ENCODE results near the gene STT3B. TPM values are rescaled to one million over a fixed set of nuclear protein-coding genes. Genes with fewer than 3 reads are reported as not detected.

The STT3B gene
- total and polyA plus RNA-seq, 2 of the 13 experiments (the other 11 are each of a cell fraction or from before 2014, with no cell fraction given) = 85.0 to 205 TPM

DNA sequence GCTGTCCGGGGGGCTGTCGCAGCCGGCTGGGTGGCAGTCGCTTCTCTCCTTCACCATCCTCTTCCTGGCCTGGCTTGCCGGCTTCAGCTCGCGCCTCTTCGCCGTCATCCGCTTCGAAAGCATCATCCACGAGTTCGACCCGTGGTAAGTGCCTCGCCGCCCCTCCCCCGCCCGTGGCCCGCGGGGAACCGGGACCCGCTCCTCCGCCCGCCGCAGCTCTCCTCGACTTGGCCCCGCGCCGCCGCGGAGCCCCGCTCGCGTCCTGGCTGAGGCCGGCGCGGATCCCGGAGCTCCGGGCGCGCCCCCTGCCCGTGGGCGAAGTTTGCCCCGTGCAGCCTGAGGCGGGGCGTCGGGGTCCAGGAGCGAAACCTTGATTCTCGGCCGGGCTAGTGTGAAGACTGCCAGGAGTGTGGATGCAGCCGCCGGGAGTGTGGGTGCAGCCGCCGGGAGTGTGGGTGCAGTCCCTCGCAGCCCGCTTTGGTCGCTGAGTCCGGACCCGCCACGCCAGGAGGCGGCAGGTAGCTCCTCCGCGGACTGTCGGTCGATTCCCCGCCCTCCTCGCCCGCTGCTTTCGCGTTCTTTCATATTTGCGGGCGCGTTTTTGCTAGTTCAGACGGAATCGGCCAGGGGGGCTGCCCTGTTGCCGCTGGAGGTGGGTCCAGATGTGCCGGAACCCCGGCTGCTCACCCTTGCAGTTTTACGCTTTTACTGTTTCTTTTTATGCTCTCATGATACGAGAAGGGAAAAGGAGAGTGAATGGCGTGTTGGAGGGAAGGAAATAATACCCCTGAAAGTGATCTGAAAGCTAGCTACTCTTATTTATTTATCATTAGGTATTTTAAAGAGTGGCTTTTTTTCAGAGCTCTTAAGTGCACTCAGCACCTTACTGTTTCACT, 692 bp downstream of the STT3B start (continued):
- TF ChIP-seq ASH2L (IDR thresholded peaks at IDR 0.05; ENCODE audit: insufficient read length, low read depth, low read length) = peak; percentile 15
- TF ChIP-seq IRF9 (CRISPR knock-in tag; IDR thresholded peaks at IDR 0.05; ENCODE audit: borderline replicate concordance) = 0 out of 2 replicates have a peak, but pooled peaks have one; percentile 30
- no peak for TF ChIP-seq NFIB (CRISPR knock-in tag; IDR thresholded peaks at IDR 0.05; ENCODE audit: borderline replicate concordance)
- TF ChIP-seq ZNF598 (CRISPR knock-in tag; IDR thresholded peaks at IDR 0.05; ENCODE audit: borderline replicate concordance) = no peak; the same call in 1 of the 2 replicates
- no peak for TF ChIP-seq ZNF432 (CRISPR knock-in tag; IDR thresholded peaks at IDR 0.05; ENCODE audit: borderline replicate concordance)
- no peak for TF ChIP-seq AKNA (CRISPR knock-in tag; IDR thresholded peaks at IDR 0.05; ENCODE audit: borderline replicate concordance)
- no peak for TF ChIP-seq HNRNPH1 (optimal IDR thresholded peaks at IDR 0.05; ENCODE audit: low read depth, low read length)
- TF ChIP-seq, protein P1, sequence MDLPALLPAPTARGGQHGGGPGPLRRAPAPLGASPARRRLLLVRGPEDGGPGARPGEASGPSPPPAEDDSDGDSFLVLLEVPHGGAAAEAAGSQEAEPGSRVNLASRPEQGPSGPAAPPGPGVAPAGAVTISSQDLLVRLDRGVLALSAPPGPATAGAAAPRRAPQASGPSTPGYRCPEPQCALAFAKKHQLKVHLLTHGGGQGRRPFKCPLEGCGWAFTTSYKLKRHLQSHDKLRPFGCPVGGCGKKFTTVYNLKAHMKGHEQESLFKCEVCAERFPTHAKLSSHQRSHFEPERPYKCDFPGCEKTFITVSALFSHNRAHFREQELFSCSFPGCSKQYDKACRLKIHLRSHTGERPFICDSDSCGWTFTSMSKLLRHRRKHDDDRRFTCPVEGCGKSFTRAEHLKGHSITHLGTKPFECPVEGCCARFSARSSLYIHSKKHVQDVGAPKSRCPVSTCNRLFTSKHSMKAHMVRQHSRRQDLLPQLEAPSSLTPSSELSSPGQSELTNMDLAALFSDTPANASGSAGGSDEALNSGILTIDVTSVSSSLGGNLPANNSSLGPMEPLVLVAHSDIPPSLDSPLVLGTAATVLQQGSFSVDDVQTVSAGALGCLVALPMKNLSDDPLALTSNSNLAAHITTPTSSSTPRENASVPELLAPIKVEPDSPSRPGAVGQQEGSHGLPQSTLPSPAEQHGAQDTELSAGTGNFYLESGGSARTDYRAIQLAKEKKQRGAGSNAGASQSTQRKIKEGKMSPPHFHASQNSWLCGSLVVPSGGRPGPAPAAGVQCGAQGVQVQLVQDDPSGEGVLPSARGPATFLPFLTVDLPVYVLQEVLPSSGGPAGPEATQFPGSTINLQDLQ (CRISPR knock-in tag; IDR thresholded peaks at IDR 0.05) = no peak
- no peak for TF ChIP-seq JUNB (CRISPR knock-in tag; IDR thresholded peaks at IDR 0.05; ENCODE audit: borderline replicate concordance)
- TF ChIP-seq SRY (CRISPR knock-in tag; IDR thresholded peaks at IDR 0.05) = peak; percentile 38; the same call in 1 of the 2 replicates
- TF ChIP-seq ZNF740 (CRISPR knock-in tag; IDR thresholded peaks at IDR 0.05) = no peak
- peak; percentile 68; the same call in 1 of the 2 replicates for TF ChIP-seq ZNF546 (CRISPR knock-in tag; conservative IDR thresholded peaks at IDR 0.05)
- TF ChIP-seq ZNF282 (IDR thresholded peaks at IDR 0.05; ENCODE audit: partially characterized antibody) = no peak
- peak; percentile 53; the same call in 1 of the 2 replicates for TF ChIP-seq ATF7-NPFF (CRISPR knock-in tag; IDR thresholded peaks at IDR 0.05; ENCODE audit: low read depth)
- no peak for TF ChIP-seq E2F1 (CRISPR knock-in tag; IDR thresholded peaks at IDR 0.05)
- no peak; the same call in 1 of the 2 replicates for TF ChIP-seq GATAD1 (CRISPR knock-in tag; IDR thresholded peaks at IDR 0.05)
- TF ChIP-seq ZNF605 (CRISPR knock-in tag; IDR thresholded peaks at IDR 0.05) = no peak
- TF ChIP-seq MED1 (CRISPR knock-in tag; IDR thresholded peaks at IDR 0.05) = no peak
